HG03095 (cell line): Measurements from ENCODE around the gene BPGM.

Source experiments
- ATAC-seq: cut with Tn5 transposase; IDR thresholded peaks from one replicate; pipeline ENCODE4 v1.9.1; 2021; ENCODE audit warnings: moderate library complexity; ENCODE audit not compliant: unreplicated experiment

The BPGM gene

GRCh38 chr7:134694767-134695166, 48.1 kb downstream of the BPGM start:
- no peak for ATAC-seq

- ATAC-seq = no peak
These were observed 48.7 kb downstream of the BPGM start for GRCh38 chr7:134695321-134695860.

- no peak for ATAC-seq
These were observed 49.6 kb downstream of the BPGM start for GRCh38 chr7:134696261-134696660.

GRCh38 chr7:134697205-134697886, 50.7 kb downstream of the BPGM start:
- ATAC-seq = no peak

- no peak for ATAC-seq
These were observed 51.8 kb downstream of the BPGM start for GRCh38 chr7:134698481-134698880.

- ATAC-seq = no peak
These were observed 52.6 kb downstream of the BPGM start for GRCh38 chr7:134699021-134699818.

- ATAC-seq = no peak
These were observed 53.2 kb downstream of the BPGM start for GRCh38 chr7:134699899-134700298.

- no peak for ATAC-seq
These were observed 54.6 kb downstream of the BPGM start for GRCh38 chr7:134701272-134701671.

GRCh38 chr7:134702366-134703240, 56.0 kb downstream of the BPGM start:
- no peak for ATAC-seq

- ATAC-seq = no peak
These were observed 56.6 kb downstream of the BPGM start for GRCh38 chr7:134703241-134703594.

GRCh38 chr7:134703782-134704181, 57.1 kb downstream of the BPGM start:
- no peak for ATAC-seq

GRCh38 chr7:134704827-134705226, 58.2 kb downstream of the BPGM start:
- ATAC-seq = no peak

GRCh38 chr7:134705716-134706115, 59.1 kb downstream of the BPGM start:
- no peak for ATAC-seq

GRCh38 chr7:134706468-134706867, 59.8 kb downstream of the BPGM start:
- no peak for ATAC-seq

GRCh38 chr7:134707663-134708378, 61.2 kb downstream of the BPGM start:
- no peak for ATAC-seq

GRCh38 chr7:134708692-134709091, 62.0 kb downstream of the BPGM start:
- no peak for ATAC-seq

GRCh38 chr7:134709197-134709596, 62.5 kb downstream of the BPGM start:
- no peak for ATAC-seq

- ATAC-seq = no peak
These were observed 63.8 kb downstream of the BPGM start for GRCh38 chr7:134710511-134710853.

GRCh38 chr7:134710854-134711624, 64.4 kb downstream of the BPGM start:
- ATAC-seq = no peak

GRCh38 chr7:134712196-134712595, 65.5 kb downstream of the BPGM start:
- no peak for ATAC-seq
